SU-DHL-6 (cell line): ENCODE measurements around the gene AKAP1.

Experiments used
- H2AFZ ChIP-seq: fragments of 200-600 bp; sonication (generic); 2 replicates; pipeline ENCODE4 v1.6.1; 2014; ENCODE audit warnings: low read depth, mild to moderate bottlenecking, moderate library complexity, mixed read lengths, antibody characterized with exemption, low read length; ENCODE audit not compliant: severe bottlenecking
- H3F3A ChIP-seq: fragments of 200-600 bp; shearing (Covaris generic); 2 replicates; pipeline ENCODE4 v1.6.0; 2016; ENCODE audit warnings: antibody characterized with exemption, mild to moderate bottlenecking; ENCODE audit not compliant: insufficient read depth
- H3K27ac ChIP-seq: fragments of 200-600 bp; sonication (generic); 2 replicates; pipeline ENCODE4 v1.5.1; 2016; ENCODE audit warnings: low read depth, mild to moderate bottlenecking, low read length, moderate library complexity, mixed read lengths
- H3K27me3 ChIP-seq: fragments of 200-600 bp; sonication (generic), shearing (Covaris generic); 2 replicates; pipeline ENCODE4 v1.6.0; 2014; ENCODE audit warnings: mild to moderate bottlenecking, low read length
- H3K36me3 ChIP-seq: fragments of 200-600 bp; sonication (generic); 2 replicates; pipeline ENCODE4 v1.6.1; 2014; ENCODE audit warnings: mild to moderate bottlenecking, low read length, mixed read lengths
- H3K4me2 ChIP-seq: fragments of 300-600, 200-600 bp; shearing (Covaris generic), sonication (generic); 2 replicates; pipeline ENCODE4 v1.6.0; 2014; ENCODE audit warnings: low read length, low read depth, mild to moderate bottlenecking; ENCODE audit not compliant: poor library complexity, severe bottlenecking
- H3K4me3 ChIP-seq: fragments of 200-600 bp; sonication (generic); 2 replicates; pipeline ENCODE4 v1.5.1; 2014; ENCODE audit warnings: antibody characterized with exemption, low read length, mild to moderate bottlenecking, mixed read lengths; ENCODE audit not compliant: insufficient read depth, poor library complexity, severe bottlenecking
- H3K79me2 ChIP-seq: fragments of 200-600 bp; sonication (generic); 2 replicates; pipeline ENCODE4 v1.6.1; 2014; ENCODE audit warnings: mild to moderate bottlenecking, low read length, moderate library complexity; ENCODE audit not compliant: insufficient read depth
- H3K9ac ChIP-seq: fragments of 200-600 bp; sonication (generic); 2 replicates; pipeline ENCODE4 v1.7.0; 2014; ENCODE audit warnings: mild to moderate bottlenecking, low read length
- H3K9me2 ChIP-seq: fragments of 200-600 bp; sonication (generic); replicated peaks from 2 replicates; pipeline ENCODE4 v1.6.1; 2014; ENCODE audit warnings: low read length; ENCODE audit not compliant: insufficient read depth
- H3K9me3 ChIP-seq: fragments of 200-600 bp; sonication (generic); 2 replicates; pipeline ENCODE4 v1.6.1; 2014; ENCODE audit warnings: low read length, mixed read lengths; ENCODE audit not compliant: insufficient read depth
- H4K20me1 ChIP-seq: fragments of 200-600 bp; sonication (generic); 2 replicates; pipeline ENCODE4 v1.6.1; 2014; ENCODE audit warnings: low read depth, mild to moderate bottlenecking, antibody characterized with exemption, low read length, moderate library complexity, mixed read lengths
- CTCF ChIP-seq: fragments of 200-600 bp; sonication (generic); IDR thresholded peaks from one replicate; pipeline ENCODE4 v1.5.1; 2017; ENCODE audit warnings: antibody characterized with exemption, mild to moderate bottlenecking, low read length, moderate library complexity; ENCODE audit not compliant: insufficient read depth, poor library complexity, severe bottlenecking
- EZH2phosphoT487 ChIP-seq: fragments of 200-600 bp; sonication (generic), shearing (Covaris generic); conservative IDR thresholded peaks from 2 replicates; pipeline ENCODE4 v1.6.1; 2018; ENCODE audit warnings: mild to moderate bottlenecking, antibody characterized with exemption, low read length, moderate library complexity, mixed read lengths

AKAP1 gene

GRCh38 chr17:57130708-57131461 lies 45.8 kb downstream of the AKAP1 start:
- TF ChIP-seq EZH2phosphoT487 = no peak
- peak; percentile 69 for TF ChIP-seq CTCF
- H3K9me2 ChIP-seq = no peaks in the 10 kb centered on the region
- H3K9ac ChIP-seq = no peak overlapping the region
- no peak overlapping the region for H3K4me3 ChIP-seq
- no peaks in the 10 kb centered on the region for H3F3A ChIP-seq
- H3K36me3 ChIP-seq = no peaks in the 10 kb centered on the region
- no peaks in the 10 kb centered on the region for H3K27me3 ChIP-seq
- peak overlapping the region; percentile 48 for H3K4me2 ChIP-seq
- no peak overlapping the region for H3K27ac ChIP-seq
- H4K20me1 ChIP-seq = no peaks in the 10 kb centered on the region
- no peaks in the 10 kb centered on the region for H3K79me2 ChIP-seq
- no peak overlapping the region for H2AFZ ChIP-seq
- H3K9me3 ChIP-seq = no peaks in the 10 kb centered on the region

- Histone ChIP-seq H3F3A (no peaks in the 10 kb centered on the region), H3K9ac (no peak overlapping the region), H3K79me2 (no peaks in the 10 kb centered on the region), H3K36me3 (no peaks in the 10 kb centered on the region), H2AFZ (no peak overlapping the region), H4K20me1 (no peaks in the 10 kb centered on the region), H3K4me2 (no peak overlapping the region), H3K9me2 (no peaks in the 10 kb centered on the region), H3K27me3 (no peaks in the 10 kb centered on the region), H3K27ac (no peak overlapping the region), H3K9me3 (no peaks in the 10 kb centered on the region), H3K4me3 (no peak overlapping the region)
- TF ChIP-seq CTCF (no peak), EZH2phosphoT487 (no peak)
These were observed 47.6 kb downstream of the AKAP1 start for GRCh38 chr17:57132663-57133062.

- no peaks in the 10 kb centered on the region for H3K27me3 ChIP-seq
- H3F3A ChIP-seq = no peaks in the 10 kb centered on the region
- H3K27ac ChIP-seq = no peak overlapping the region
- no peaks in the 10 kb centered on the region for H4K20me1 ChIP-seq
- no peaks in the 10 kb centered on the region for H3K9me2 ChIP-seq
- no peak for TF ChIP-seq EZH2phosphoT487
- TF ChIP-seq CTCF = no peak
- no peak overlapping the region for H3K9ac ChIP-seq
- H2AFZ ChIP-seq = no peak overlapping the region
- H3K4me2 ChIP-seq = no peak overlapping the region
- H3K9me3 ChIP-seq = no peaks in the 10 kb centered on the region
- H3K36me3 ChIP-seq = no peaks in the 10 kb centered on the region
- H3K79me2 ChIP-seq = no peaks in the 10 kb centered on the region
- no peak overlapping the region for H3K4me3 ChIP-seq
These were observed 48.4 kb downstream of the AKAP1 start for GRCh38 chr17:57133486-57133885.
